D341Med (cell line): ENCODE measurements around the gene MDN1.
"Not testable (repeated sequence)": the region's sequence is repeated elsewhere in the genome, so short reads cannot be mapped to it uniquely, and the experiment has no call there.

Source experiments
- DNase-seq: peaks from one replicate; pipeline ENCODE4 v3.0.0; 2012; ENCODE audit warnings: low spot score

MDN1 gene

GRCh38 chr6:89818977-89819335 lies 638 bp downstream of the MDN1 start:
- DNase-seq = no peak

GRCh38 chr6:89817481-89817880 lies 2.1 kb downstream of the MDN1 start:
- DNase-seq = no peak

GRCh38 chr6:89813422-89813821 lies 6.2 kb downstream of the MDN1 start:
- not testable (repeated sequence) for DNase-seq

GRCh38 chr6:89807581-89807980 lies 12.0 kb downstream of the MDN1 start:
- no peak for DNase-seq

GRCh38 chr6:89805814-89806371 lies 13.7 kb downstream of the MDN1 start:
- DNase-seq = no peak

GRCh38 chr6:89803271-89803670 lies 16.3 kb downstream of the MDN1 start:
- DNase-seq = no peak

GRCh38 chr6:89799756-89800155 lies 19.8 kb downstream of the MDN1 start:
- DNase-seq = no peak

GRCh38 chr6:89799096-89799495 lies 20.5 kb downstream of the MDN1 start:
- no peak for DNase-seq

- no peak for DNase-seq
These were observed 22.3 kb downstream of the MDN1 start for GRCh38 chr6:89797317-89797716.

GRCh38 chr6:89794324-89794723 lies 25.3 kb downstream of the MDN1 start:
- no peak for DNase-seq

- DNase-seq = no peak
These were observed 26.0 kb downstream of the MDN1 start for GRCh38 chr6:89793586-89793985.

GRCh38 chr6:89792881-89793280 lies 26.7 kb downstream of the MDN1 start:
- peak; percentile 58 for DNase-seq

GRCh38 chr6:89790403-89790802 lies 29.2 kb downstream of the MDN1 start:
- no peak for DNase-seq

GRCh38 chr6:89789980-89790379 lies 29.6 kb downstream of the MDN1 start:
- DNase-seq = no peak

GRCh38 chr6:89787660-89788328 lies 31.8 kb downstream of the MDN1 start:
- no peak for DNase-seq

GRCh38 chr6:89786970-89787369 lies 32.6 kb downstream of the MDN1 start:
- no peak for DNase-seq

- no peak for DNase-seq
These were observed 34.8 kb downstream of the MDN1 start for GRCh38 chr6:89784838-89785237.

- not testable (repeated sequence) for DNase-seq
These were observed 36.3 kb downstream of the MDN1 start for GRCh38 chr6:89783293-89783692.

GRCh38 chr6:89782222-89782621 lies 37.4 kb downstream of the MDN1 start:
- DNase-seq = no peak

GRCh38 chr6:89781070-89782034 lies 38.2 kb downstream of the MDN1 start:
- DNase-seq = no peak

GRCh38 chr6:89777455-89777854 lies 42.1 kb downstream of the MDN1 start:
- no peak for DNase-seq

GRCh38 chr6:89776583-89777233 lies 42.9 kb downstream of the MDN1 start:
- no peak for DNase-seq

GRCh38 chr6:89775150-89775549 lies 44.4 kb downstream of the MDN1 start:
- DNase-seq = no peak
